ENCODE data around the gene WDR37.

Gene WDR37

DNA sequence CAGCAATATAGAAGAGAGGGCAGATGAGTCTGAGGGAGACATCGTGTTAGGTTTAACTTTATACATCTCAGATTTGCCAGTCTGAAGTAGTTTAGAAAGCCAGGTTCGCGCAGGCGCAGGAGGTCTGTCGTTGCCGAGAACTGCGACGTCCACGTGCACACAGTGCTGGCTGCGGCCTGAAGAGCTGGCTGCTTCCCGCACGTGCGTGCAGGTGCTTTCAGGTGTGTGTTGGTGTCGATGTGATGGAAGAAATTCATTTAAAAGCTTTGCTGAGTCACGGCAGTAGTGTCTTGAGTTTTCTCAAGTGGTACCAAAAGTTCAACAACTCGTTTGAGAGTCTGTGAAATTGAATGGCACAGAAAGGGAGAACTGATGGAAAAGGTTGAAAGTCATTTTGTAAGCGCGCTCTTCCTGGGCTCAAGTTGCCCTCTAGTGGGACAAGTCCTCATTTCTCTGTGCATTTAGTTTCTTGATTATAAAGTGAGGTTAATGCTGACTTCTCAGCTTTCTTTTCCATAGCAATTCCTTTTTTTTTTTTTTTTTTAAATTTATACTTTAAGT, 18.6 kb downstream of the WDR37 start:
- DNase-seq = no peak

DNA sequence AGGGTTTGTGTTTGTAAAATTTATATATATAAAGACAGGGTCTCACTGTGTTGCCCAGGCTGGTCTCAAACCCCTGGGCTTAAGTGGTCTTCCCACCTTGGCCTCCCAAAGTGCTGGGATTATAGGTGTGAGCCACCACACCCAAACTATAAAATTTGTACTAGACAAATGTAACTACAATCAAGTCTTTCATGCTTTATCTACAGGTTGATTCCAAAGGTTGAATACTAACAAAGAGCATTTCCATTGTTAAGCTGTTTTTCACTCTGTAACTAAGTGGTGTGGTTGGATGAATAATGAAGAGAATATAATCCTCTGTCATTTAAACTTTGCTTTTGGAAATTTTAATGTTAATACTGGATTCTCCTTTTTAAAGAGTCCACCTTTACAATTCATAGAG, 22.5 kb downstream of the WDR37 start:
- DNase-seq = no peak

DNA sequence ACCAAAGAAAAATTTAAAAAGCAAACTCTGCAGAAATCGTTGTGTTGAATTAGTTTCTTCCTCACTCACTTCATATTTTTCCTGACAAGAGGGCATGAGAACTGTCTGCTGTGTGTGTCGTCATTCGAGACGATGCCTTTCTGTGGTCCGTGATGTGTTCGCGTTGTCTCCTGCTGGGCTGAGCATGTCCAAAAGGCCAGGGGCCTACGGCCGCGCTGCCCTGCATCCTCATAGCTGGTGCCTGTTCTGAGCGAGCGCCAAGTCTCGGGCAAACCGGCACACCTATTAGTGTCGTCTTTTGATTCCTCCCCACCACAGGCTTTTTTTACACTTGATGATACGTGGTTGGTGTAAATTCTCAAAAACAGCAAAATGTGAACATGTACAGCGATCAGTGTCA, 27.4 kb downstream of the WDR37 start:
- no peak for DNase-seq

DNA sequence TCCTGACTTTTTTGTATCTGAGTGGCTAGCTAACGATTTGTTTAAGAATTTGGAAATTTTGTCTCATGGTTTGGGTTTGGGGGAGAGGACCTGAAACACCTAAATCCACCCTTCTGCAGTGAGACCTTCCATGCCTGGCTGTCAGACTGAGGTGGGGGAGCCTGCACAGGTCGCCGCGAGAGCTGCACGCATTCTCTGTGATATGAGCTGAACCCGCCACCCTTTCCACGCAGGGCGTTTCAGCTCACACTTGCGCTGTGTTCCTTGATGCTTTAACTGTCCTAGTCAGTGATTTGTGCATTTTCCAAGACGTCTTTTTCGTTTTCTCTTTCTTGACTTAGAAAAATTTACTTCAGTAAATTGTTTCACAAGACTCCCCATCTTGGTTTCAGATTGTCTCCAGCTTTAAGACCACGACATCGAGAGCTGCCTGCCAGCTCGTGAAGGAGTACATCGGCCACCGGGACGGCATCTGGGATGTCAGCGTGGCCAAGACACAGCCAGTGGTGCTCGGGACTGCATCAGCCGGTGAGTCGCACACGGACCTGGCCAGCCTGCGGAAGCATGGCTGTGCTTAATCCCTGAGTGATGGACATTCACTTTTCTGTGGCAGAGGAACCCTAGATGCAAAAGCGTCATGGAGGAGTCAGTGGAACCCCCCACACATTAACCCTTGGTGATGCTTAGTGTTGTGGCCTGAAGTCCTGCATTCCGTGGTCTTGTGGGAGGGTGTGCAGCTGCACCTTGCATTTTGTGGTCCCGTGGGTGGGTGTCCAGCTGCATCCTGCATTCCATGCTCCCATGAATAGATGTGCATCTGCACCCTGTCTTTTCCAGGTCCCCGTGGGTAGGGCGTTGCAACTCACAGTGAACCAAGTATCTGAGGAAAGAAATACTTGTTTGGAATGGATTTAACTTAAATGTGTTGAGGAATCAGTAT, 28.1 kb downstream of the WDR37 start:
- DNase-seq = no peak

DNA sequence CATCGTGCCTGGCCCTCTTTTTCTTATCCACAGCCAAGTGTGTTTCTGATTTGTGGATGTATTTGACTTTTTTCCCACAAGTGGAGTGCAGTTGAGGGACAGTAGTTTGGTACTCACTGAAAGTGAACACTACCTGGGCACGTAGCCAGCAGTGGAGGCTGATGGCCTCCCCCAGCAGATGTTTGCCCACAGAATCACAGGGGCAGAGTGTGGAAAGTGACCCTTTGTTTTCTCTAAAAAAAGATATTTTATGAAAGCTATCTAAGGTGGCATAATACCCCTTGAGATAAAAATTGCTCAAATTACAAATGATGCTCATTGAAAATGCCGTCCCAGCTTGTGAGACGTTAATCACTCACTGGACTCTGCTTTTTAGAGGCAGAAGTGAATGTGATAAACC, 29.1 kb downstream of the WDR37 start:
- DNase-seq = no peak

DNA sequence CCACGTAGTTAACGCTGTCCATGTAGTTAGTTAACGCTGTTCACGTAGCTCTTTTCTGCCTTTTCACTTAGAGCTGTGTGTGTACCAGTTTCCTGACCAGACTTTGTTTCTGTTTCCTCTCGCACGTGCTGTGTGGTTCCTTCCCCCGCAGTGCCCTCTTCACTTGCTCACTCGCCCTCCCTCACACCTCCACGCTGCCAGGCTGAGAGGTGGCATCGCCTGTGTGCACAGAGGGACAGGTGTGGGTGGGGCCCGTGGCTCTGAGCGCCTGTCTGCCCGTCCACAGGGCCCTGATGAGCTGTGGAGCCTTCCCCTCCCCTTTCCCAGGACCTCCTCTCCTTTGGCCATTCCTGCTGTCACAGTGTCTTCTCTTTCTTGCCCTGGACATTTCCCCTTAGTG, 30.6 kb downstream of the WDR37 start:
- no peak for DNase-seq

DNA sequence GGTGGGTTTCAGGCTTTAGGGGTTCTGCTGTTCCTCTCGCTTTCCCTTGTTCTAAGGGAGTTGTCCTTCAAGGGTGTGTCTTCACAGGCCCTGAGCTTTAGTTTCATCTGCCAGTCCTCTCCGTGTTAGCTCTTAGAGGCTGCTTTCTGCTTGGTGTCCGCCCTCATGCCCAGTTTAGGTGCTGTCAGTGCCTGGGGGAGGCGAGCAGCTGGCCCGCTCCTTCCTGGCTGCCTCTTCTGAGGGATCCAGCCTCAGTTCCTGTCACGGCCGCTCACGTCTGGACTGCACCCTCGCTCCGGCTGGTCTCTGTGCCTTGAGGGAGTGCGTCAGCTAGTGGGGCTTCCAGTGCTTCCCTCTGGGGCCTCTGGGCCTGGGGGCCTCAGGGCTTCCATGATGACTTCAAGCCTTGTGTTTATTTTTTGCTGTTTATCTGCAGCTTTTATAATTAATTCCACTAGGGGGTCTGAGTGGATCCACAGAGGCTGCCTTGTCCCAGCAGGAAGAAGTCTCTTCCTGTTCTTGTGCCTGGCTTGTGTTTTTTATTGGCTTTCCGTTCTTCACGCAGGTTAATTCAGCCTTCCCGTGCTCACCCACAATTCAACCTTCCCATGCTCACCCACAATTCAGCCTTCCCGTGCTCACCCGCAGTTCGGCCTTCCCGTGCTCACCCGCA, 33.0 kb downstream of the WDR37 start:
- DNase-seq = no peak

DNA sequence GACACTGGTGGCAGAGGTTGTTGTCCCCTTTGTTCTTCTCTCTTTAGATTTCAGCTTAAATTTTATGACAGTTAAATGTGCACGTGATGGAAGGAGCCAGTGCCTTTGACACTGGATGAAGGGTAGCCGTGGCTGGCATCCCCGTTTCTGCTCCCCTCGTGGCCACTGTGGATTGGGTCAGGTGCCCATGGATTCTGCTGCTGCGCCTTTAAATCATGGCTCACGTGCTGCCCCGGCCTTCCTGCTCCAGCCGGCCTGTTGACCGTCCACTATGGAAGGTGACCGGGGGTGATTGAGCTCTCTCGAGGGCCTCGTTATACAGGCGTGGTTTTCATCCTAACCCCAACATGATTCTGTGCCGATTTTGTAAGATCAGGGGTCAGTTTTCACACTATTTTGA, 34.5 kb downstream of the WDR37 start:
- DNase-seq = no peak

DNA sequence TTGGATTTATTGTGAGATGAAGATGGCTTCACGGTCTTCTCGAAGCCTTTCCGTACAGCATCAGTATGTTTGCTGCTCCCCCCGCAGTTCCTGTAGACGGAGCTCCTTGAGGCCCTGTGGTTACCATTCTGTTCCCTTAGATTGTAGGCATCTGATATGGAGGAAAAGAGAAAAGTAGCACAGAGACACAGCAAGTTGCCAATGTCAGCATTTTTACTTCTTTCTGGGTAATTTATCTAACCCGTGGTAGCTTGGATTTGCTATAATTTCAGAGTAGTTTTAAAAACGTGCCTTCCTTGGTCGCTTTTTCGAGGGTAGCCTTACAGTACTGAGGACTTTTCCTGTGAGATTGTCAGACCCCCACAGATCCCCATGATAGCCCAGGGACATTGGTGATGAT, 37.5 kb downstream of the WDR37 start:
- no peak for DNase-seq

DNA sequence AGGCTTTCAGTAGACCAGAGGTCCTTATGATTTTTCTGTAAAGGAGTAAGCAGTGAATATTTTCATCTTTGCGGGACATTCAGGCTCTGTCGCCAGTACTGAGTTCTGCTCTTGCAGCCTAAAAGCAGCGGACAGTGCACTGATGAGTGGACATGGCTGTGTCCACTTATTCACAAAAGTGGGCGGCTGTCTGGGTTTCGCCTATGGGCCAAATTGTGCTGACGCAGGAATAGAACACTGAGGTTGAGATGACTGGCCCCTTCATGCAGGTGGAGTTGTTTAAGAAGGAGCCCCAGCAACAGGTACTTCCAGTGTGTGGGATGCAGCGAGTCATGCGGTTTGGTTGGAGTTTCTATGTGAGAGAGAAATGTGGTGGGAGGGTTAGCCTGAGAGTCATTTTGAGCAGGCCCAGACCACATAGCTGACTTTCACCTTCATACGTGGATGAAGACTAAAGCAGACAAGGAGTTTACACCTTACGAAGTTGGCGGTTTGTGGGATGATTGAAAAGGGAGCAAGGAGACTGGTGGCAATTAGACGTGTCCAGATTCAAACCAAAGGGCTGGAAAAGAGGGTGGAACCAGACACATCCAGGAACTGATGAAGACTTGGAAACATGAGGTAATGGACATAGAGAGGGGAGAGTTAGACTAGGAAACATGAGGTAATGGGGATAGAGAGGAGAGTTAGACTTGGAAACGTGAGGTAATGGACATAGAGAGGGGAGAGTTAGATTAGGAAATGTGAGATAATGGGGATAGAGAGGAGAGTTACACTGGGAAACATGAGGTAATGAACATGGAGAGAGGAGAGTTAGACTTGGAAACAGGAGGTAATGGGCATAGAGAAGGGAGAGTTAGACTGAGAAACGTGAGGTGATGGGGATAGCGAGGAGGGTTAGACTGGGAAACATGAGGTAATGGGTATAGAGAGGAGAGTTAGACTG, 38.2 kb downstream of the WDR37 start:
- no peak for DNase-seq

DNA sequence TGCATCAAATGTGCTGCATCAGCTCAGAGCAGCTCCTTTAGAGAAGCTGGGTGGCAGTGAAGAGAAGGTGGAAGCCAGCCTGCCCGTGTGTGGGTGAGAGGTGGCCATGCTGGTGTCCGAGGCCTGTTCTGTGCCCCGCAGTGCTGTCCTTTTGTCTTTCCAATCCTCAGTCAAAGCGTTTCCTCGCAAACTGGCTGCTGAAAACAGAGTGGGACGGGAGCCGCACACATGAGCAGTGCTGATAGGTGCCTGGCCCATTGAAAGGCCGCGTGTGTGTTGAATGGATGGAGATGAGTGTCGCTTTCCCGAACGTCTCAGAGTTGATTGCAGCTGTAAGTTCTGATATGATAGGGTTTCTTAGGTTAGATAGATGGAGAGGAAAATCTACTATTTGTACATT, 39.3 kb downstream of the WDR37 start:
- DNase-seq = no peak

DNA sequence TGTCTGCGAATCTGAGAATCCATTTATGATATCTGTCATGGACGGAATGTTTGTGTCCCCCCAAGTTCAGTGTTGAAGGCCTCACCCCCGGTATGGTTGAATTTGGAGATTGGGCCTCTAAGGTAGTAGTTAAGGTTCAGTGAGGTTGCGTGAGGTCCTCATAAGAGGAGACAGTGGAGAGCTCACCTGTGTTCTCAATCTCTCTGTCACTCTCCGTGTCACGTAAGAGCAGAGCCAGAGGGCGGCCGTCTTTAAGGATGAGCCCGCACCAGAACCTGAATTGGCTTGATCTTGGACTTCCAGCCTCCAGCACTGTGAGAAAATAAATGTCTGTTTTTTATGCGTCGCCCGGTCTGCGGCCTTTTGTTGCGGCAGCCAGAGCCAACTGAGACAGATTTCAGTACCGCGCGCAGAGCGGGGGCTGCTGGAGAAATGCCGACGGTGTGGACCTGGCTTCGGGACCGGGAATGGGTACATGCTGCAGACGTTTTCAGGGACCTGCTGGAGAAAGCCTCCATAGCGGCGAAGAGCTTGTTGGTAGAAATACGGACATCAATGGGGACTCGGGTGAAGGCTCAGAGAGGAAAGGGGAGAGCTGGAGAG, 40.2 kb downstream of the WDR37 start:
- no peak for DNase-seq

DNA sequence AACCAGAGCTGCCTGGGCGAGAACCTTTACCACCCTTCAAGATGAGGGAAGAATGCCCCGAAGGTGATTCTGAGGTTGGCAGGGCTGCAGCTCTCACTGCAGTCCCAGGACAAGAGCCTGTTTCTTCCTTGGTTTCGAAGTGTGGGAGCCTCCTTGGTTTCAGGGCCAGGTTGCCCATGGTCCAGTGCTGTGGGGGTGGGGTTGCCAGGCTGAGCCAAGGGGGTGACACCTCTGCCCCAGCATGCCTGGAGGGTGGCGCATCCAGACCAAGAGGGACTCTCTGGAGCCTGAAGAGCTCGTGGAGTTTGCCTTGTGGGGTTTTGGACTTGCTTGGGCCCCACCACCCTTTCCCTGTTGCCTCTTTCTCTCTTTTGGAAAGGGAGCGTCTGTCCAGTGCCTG, 41.3 kb downstream of the WDR37 start:
- DNase-seq = no peak

DNA sequence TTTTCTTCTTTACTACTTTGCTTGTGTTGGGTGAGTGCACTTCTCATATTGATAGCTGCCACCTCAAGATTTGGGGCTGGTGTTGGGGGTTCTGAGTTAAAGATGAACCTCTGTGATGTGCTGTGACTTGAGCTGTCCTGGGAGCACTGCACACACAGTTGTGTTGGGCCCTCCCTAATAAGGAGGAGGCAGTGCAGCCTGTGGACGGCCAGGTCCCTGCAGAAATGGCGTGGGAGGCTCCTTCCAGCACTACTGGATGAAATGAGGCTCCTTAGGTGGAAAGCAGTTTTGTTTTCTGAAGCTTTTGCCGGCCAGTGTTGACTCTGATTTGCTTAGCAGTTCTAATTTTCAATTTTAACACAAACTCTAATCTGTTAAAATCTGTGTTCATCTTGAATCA, 44.0 kb downstream of the WDR37 start:
- DNase-seq = no peak

DNA sequence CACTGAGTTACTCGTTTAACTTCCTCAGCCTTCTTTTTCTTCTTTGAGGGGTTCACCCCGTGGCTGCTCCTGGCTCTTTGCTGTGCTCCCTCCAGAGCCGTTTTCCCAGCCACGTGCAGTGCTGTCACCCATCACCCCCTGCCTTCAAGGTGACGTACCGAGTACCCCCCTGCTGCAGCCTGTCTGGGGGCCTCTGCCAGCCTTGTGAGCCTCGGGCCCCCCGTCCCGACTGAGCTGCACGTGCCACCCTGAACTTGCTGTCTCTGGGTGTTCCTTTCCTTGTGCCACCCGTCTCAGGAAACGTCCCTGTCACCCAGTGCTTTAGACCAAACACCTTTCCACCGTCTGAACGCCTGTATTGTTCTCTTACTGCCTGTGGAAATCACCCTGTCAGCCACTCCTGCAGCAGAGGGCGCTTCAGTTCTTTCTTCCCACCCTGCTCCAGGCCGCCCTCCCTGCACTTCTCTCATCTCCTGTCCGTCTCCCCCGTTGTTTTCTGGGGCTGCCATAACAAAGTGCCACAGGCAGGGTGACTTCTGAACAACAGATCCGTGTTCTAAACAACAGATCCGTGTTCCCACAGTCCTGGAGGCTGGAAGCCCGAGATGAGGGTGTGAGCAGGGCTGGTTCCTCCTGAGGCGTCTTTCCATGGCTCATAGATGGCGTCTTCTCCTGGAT, 44.6 kb downstream of the WDR37 start:
- DNase-seq = no peak

DNA sequence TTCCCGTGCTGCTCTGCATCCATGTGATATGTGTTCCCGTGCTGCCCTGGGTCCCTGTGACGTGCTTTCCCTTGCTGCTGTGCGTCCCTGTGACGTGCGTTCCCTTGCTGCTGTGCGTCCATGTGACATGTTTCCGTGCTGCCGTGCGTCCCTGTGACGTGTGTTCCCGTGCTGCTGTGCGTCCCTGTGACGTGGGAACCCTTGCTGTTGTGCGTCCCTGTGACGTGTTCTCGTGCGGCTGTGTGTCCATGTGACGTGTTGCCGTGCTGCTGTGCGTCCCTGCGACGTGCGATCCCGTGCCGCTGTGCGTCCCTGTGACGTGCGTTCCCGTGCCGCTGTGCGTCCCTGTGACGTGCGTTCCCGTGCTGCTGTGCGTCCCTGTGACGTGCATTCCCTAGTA, 45.8 kb downstream of the WDR37 start:
- no peak for DNase-seq

DNA sequence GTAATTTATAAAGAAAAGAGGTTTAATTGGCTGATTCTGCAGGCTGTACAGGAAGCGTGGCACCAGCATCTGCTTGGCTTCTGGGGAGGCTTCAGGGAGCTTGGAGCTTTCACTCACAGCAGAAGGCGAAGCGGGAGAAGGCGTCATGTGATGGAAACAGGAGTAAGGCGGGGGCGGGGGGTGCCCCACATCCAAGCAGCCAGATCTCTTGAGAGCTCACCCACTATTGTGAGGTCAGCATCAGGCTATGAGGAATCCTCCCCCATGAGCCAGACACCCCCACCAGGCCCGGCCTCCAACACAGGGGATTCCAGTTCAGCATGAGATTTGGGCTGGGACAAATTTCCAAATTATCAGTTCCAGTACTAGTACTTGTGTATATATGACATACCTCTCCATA, 46.2 kb downstream of the WDR37 start:
- DNase-seq = no peak

DNA sequence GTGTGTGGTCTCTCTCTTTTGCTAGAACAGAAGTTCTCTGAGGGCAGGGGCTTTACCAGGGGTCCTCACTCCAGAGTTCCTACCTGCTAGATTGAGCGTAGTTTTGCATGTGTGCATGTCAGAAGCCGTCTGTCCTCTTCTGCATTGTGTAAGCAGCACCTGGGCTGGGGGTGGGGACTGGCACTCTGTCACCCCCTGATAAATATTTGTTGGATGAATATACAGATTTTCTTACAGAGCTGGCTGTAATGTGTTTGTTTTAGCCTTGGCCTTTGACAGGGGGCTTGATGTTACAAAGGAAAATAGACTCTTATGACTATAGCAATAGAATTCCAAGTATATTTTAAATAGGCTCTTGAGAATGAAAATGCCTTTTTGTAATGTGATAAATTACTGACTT, 46.6 kb downstream of the WDR37 start:
- DNase-seq = no peak

DNA sequence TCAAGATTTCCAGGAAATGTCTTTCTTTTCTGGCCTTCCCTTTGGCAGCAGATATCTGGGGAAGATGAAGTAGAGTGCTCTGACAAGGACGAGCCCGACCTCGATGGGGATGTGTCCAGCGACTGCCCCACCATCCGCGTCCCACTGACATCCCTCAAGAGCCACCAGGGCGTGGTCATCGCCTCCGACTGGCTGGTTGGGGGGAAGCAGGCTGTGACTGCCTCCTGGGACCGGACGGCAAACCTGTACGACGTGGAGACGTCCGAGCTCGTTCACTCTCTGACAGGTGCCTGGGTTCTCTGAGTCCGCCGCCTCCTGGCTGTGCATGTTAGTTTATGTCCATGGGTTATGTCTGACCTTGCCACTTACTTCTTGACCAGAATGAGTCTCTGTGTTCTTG, 47.4 kb downstream of the WDR37 start:
- no peak for DNase-seq

DNA sequence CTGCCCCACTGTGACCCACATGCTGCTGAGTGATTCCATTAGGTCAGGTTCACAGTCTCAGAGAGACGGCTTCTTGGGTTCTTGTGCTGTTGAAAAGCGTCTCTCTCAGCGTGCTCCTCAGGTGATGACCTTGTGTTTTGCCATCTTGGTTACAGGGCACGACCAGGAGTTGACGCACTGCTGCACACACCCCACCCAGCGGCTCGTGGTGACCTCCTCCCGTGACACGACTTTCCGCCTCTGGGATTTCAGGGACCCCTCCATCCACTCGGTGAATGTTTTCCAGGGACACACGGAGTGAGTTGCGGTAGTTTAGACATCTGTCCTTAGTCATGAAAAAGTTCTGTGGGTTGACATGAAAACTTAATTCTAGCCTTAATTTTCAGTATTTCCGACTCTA, 48.8 kb downstream of the WDR37 start:
- DNase-seq = no peak

DNA sequence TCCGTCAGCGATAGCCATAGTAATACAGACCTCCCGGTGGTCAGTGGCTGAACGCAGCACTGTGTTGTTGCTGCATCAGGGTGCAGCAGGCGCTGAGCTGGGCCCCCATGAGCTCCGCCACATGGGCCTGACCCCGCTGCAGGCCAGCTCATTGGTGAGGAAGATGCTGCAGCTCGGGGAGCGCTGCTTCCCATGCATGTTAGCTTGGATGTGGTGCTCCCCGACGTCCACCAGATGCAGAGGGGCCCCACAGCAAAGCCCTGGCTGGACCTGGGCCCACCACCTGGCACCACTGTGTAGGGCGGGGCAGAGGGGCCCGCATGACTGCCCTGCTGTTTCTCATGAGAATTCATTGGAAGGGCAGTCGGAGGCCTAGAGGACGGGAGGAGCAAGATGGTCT, 50.8 kb downstream of the WDR37 start:
- DNase-seq = no peak

DNA sequence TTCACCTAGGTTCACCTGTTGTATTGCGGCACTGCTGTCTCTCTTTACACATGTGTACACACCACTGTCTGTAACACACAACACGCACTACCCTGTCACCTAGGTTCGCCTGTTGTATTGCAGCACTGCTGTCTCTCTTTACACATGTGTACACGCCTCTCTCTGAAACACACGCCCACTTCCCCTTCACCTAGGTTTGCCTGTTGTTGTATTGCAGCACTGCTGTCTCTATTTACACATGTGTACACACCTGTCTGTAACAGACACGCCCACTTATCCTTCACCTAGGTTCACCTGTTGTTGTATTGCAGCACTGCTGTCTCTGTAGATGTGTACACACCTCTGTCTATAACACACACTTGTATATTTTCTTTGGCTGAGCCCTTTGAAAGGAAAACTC, 51.5 kb downstream of the WDR37 start:
- no peak for DNase-seq

All from NCI-H1436 (cell line).